ENCODE measurements around the gene ATRNL1.
A peak's percentile ranks its signal among the peaks of the same experiment; 100 is the strongest.
"Not testable (repeated sequence)": the region's sequence is repeated elsewhere in the genome, so short reads cannot be mapped to it uniquely, and the experiment has no call there.

ATRNL1 gene

GRCh38 chr10:115171392-115171960 is 78.3 kb downstream of the ATRNL1 start:
- DNase-seq = peak; percentile 55
- no peaks in the 10 kb centered on the region for H3K9me2 ChIP-seq (replicated peaks; ENCODE audit: insufficient read depth, low read length)
- H3K9me3 ChIP-seq (replicated peaks; ENCODE audit: insufficient read depth, low read length) = no peaks in the 10 kb centered on the region
- H3K4me2 ChIP-seq (ENCODE audit: low read depth, low read length) = no peak overlapping the region
- no peaks in the 10 kb centered on the region for H3K36me3 ChIP-seq (replicated peaks; ENCODE audit: insufficient read depth, low read length)
- H3K27ac ChIP-seq (ENCODE audit: low read length) = no peak overlapping the region
- no peak overlapping the region for H3K4me3 ChIP-seq (ENCODE audit: low read length)
- no peaks in the 10 kb centered on the region for H4K20me1 ChIP-seq (ENCODE audit: insufficient read depth, low read length)
- no peak overlapping the region for H2AFZ ChIP-seq (ENCODE audit: low read length)
- no peaks in the 10 kb centered on the region for H3K79me2 ChIP-seq (ENCODE audit: low read length)
- H3F3A ChIP-seq (ENCODE audit: insufficient read depth, low read length) = no peaks in the 10 kb centered on the region
- peaks cover 5% of the 10 kb centered on the region; the same call in 1 of the 2 replicates for H3K4me1 ChIP-seq (ENCODE audit: low read length)
- TF ChIP-seq EZH2phosphoT487 (IDR thresholded peaks at IDR 0.05; ENCODE audit: low read length) (no peak), EZH2 (optimal IDR thresholded peaks at IDR 0.05; ENCODE audit: low read depth, low read length) (no peak), CTCF (IDR thresholded peaks at IDR 0.05; ENCODE audit: low read length) (peak; percentile 45)
- no peaks in the 10 kb centered on the region for H3K27me3 ChIP-seq (replicated peaks; ENCODE audit: insufficient read depth, low read length)
- H3K9ac ChIP-seq (ENCODE audit: low read length) = no peak overlapping the region

DNA sequence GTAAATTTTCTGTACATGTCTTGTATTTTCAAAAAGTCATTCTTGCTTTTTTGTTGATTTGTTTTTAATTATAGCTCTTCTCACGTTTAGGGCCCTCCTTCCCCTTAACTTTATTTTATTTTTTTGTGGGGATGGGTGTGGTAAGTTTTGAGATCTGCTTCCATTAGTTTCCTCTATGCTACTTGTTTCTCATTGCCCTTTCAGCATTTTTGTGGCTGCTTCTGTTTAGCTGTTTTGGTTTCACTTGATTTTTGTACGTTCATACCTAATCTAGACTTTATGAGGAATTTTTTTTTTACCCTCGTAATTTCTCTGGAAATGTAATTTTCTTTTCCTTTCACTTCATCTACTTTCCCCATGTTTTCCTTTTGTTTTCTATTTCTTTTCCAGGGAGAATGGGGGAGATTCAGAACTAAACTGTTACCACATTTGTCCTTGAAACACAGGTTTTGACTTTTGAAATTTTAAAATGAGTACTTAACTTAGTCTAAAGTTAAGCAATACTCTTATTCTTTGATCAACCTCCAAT is 80.8 kb downstream of the ATRNL1 start:
- peak overlapping the region; percentile 25; the same call in 1 of the 2 replicates for H2AFZ ChIP-seq (ENCODE audit: low read length)
- no peaks in the 10 kb centered on the region for H3K36me3 ChIP-seq (replicated peaks; ENCODE audit: insufficient read depth, low read length)
- no peaks in the 10 kb centered on the region for H3K27me3 ChIP-seq (replicated peaks; ENCODE audit: insufficient read depth, low read length)

GRCh38 chr10:115207276-115207675 is 114.1 kb downstream of the ATRNL1 start:
- not testable (repeated sequence) for H3K4me1 ChIP-seq (ENCODE audit: low read length); H3K36me3 ChIP-seq (replicated peaks; ENCODE audit: insufficient read depth, low read length); H3K9me2 ChIP-seq (replicated peaks; ENCODE audit: insufficient read depth, low read length); DNase-seq; H2AFZ ChIP-seq (ENCODE audit: low read length); H4K20me1 ChIP-seq (ENCODE audit: insufficient read depth, low read length); H3K9me3 ChIP-seq (replicated peaks; ENCODE audit: insufficient read depth, low read length); H3K27ac ChIP-seq (ENCODE audit: low read length); H3K27me3 ChIP-seq (replicated peaks; ENCODE audit: insufficient read depth, low read length); H3F3A ChIP-seq (ENCODE audit: insufficient read depth, low read length); H3K79me2 ChIP-seq (ENCODE audit: low read length); H3K9ac ChIP-seq (ENCODE audit: low read length)
- H3K4me3 ChIP-seq (ENCODE audit: low read length) = 0 out of 2 replicates have a peak overlapping the region, but pooled peaks have one; percentile 32
- H3K4me2 ChIP-seq (ENCODE audit: low read depth, low read length) = peak overlapping the region; percentile 56; the same call in 1 of the 2 replicates

More for the DNA sequence above, 80.8 kb downstream of the ATRNL1 start:
- Histone ChIP-seq H3K27ac (ENCODE audit: low read length) (no peak overlapping the region), H3K9ac (ENCODE audit: low read length) (peak overlapping the region; percentile 30; the same call in 1 of the 2 replicates), H3K9me2 (replicated peaks; ENCODE audit: insufficient read depth, low read length) (no peaks in the 10 kb centered on the region), H3K4me1 (ENCODE audit: low read length) (peaks cover 5% of the 10 kb centered on the region; the same call in 1 of the 2 replicates), H3F3A (ENCODE audit: insufficient read depth, low read length) (no peaks in the 10 kb centered on the region), H3K4me3 (ENCODE audit: low read length) (peak overlapping the region; percentile 44), H3K9me3 (replicated peaks; ENCODE audit: insufficient read depth, low read length) (no peaks in the 10 kb centered on the region), H4K20me1 (ENCODE audit: insufficient read depth, low read length) (no peaks in the 10 kb centered on the region), H3K4me2 (ENCODE audit: low read depth, low read length) (peak overlapping the region; percentile 73), H3K79me2 (ENCODE audit: low read length) (no peaks in the 10 kb centered on the region)
- no peak for TF ChIP-seq EZH2phosphoT487 (IDR thresholded peaks at IDR 0.05; ENCODE audit: low read length)
- no peak for TF ChIP-seq CTCF (IDR thresholded peaks at IDR 0.05; ENCODE audit: low read length)
- TF ChIP-seq EZH2 (optimal IDR thresholded peaks at IDR 0.05; ENCODE audit: low read depth, low read length) = no peak
- peak; percentile 78 for DNase-seq

- no peaks in the 10 kb centered on the region for H3K36me3 ChIP-seq (replicated peaks; ENCODE audit: insufficient read depth, low read length)
- no peak overlapping the region for H3K4me3 ChIP-seq (ENCODE audit: low read length)
- no peak for TF ChIP-seq CTCF (IDR thresholded peaks at IDR 0.05; ENCODE audit: low read length)
- TF ChIP-seq EZH2phosphoT487 (IDR thresholded peaks at IDR 0.05; ENCODE audit: low read length) = no peak
- no peak for TF ChIP-seq EZH2 (optimal IDR thresholded peaks at IDR 0.05; ENCODE audit: low read depth, low read length)
- H3K4me2 ChIP-seq (ENCODE audit: low read depth, low read length) = no peak overlapping the region
- no peak overlapping the region for H3K9ac ChIP-seq (ENCODE audit: low read length)
- H3K27ac ChIP-seq (ENCODE audit: low read length) = no peak overlapping the region
- H3K27me3 ChIP-seq (replicated peaks; ENCODE audit: insufficient read depth, low read length) = no peaks in the 10 kb centered on the region
- H3K9me2 ChIP-seq (replicated peaks; ENCODE audit: insufficient read depth, low read length) = no peaks in the 10 kb centered on the region
- DNase-seq = no peak
- peaks cover 5% of the 10 kb centered on the region; the same call in 1 of the 2 replicates for H3K4me1 ChIP-seq (ENCODE audit: low read length)
- no peaks in the 10 kb centered on the region for H4K20me1 ChIP-seq (ENCODE audit: insufficient read depth, low read length)
- no peaks in the 10 kb centered on the region for H3K79me2 ChIP-seq (ENCODE audit: low read length)
- no peaks in the 10 kb centered on the region for H3K9me3 ChIP-seq (replicated peaks; ENCODE audit: insufficient read depth, low read length)
- no peak overlapping the region for H2AFZ ChIP-seq (ENCODE audit: low read length)
- H3F3A ChIP-seq (ENCODE audit: insufficient read depth, low read length) = no peaks in the 10 kb centered on the region
Observed at GRCh38 chr10:115209133-115209532, 116.0 kb downstream of the ATRNL1 start.

All from MM.1S (cell line).